Thyroid gland (tissue), 4 donors: ENCODE measurements around the gene RAET1L. TPM values are rescaled to one million over a fixed set of nuclear protein-coding genes. Genes with fewer than 3 reads are reported as not detected.
A peak's percentile ranks its signal among the peaks of the same experiment; 100 is the strongest.

Experiments
- DNase-seq, 2 donors: peaks; one replicate each; pipeline ENCODE4 v3.0.0-alpha.2; 2019
- H3K27ac ChIP-seq, 3 donors: fragments of 200-600 bp; sonication (generic); 1 replicate in 2 of 3; 2 replicates in 1 of 3; pipeline ENCODE4 v1.5.1; 2016 to 2019; ENCODE audit warnings: mild to moderate bottlenecking in 1 of 3, moderate library complexity in 1 of 3
- H3K27me3 ChIP-seq: fragments of 200-600 bp; sonication (generic); one replicate; pipeline ENCODE4 v1.5.1; 2019
- H3K36me3 ChIP-seq, 2 donors: fragments of 200-600 bp; sonication (generic); one replicate each; pipeline ENCODE4 v1.5.1; 2016 to 2019
- H3K4me1 ChIP-seq, 2 donors: fragments of 200-600 bp; sonication (generic); one replicate each; pipeline ENCODE4 v1.5.1; 2017 to 2019
- H3K4me3 ChIP-seq, 3 donors: fragments of 200-600 bp; sonication (generic); replicated peaks in 1 of 3; 1 replicate in 2 of 3; 2 replicates in 1 of 3; pipeline ENCODE4 v1.5.1; 2016; ENCODE audit warnings: mild to moderate bottlenecking in 1 of 3
- H3K9me3 ChIP-seq: fragments of 200-600 bp; sonication (generic); one replicate; pipeline ENCODE4 v1.5.1; 2017
- POLR2A ChIP-seq, 2 donors: fragments of 450-650 bp; IDR thresholded peaks; one replicate each; pipeline ENCODE4 v1.6.1; 2017; ENCODE audit warnings: antibody characterized with exemption in 2 of 2, mild to moderate bottlenecking in 2 of 2, moderate library complexity in 1 of 2
- WGBS, 2 donors: methylation state at CpG; one replicate each; pipeline ENCODE4 v1.1.5; 2017; 5-methylcytosine and 5-hydroxymethylcytosine counted together
- intact Hi-C: fragments of 100-400 bp; cut with DNase I; formaldehyde crosslinking; loops from one replicate; pipeline ENCODE4 v1.15.1; 2023
- total RNA-seq, 4 donors: library from RNA; depleted of rRNA; stranded (reverse); fragments of >200 nt; gene quantifications; one replicate each; pipeline ENCODE4 v1.2.3, GENCODE V29; 2016
- TF ChIP-seq, protein P1 (sequence below), 6 experiments: fragments of 200-600 bp in 3 of 6; fragments of 450-650 bp in 3 of 6; sonication (generic) in 3 of 6; IDR thresholded peaks; one replicate each; pipeline ENCODE4 v1.5.1; 2016 to 2019; ENCODE audit warnings: antibody characterized with exemption in 6 of 6, mild to moderate bottlenecking in 2 of 6, inconsistent platforms in 1 of 6, moderate library complexity in 1 of 6

RAET1L gene
- total RNA-seq, 4 donors from 2014 or later, result not detected

DNA sequence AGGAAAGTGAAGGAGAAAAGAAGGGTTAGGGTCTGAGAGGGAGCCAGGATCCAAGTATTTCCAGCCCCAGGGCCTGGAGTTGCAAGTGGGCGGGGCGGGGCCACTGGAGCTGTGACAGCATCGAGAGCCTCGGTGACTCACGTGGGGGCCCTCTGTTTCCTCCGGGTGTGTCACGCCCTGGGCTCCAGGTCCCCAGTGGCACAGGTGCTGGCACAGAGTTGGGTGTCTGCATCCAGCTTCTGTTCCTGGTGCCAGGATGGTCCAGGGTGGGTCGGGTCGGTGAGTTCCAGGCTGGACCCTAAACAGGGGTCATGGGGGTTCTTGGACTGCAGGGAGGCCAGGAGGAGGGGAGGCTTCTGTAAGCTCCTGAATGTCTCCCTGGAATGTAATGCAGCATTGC lies 16.7 kb downstream of the RAET1L start:
- no peak for TF ChIP-seq POLR2A (IDR thresholded peaks at IDR 0.05)
- TF ChIP-seq, protein P1, sequence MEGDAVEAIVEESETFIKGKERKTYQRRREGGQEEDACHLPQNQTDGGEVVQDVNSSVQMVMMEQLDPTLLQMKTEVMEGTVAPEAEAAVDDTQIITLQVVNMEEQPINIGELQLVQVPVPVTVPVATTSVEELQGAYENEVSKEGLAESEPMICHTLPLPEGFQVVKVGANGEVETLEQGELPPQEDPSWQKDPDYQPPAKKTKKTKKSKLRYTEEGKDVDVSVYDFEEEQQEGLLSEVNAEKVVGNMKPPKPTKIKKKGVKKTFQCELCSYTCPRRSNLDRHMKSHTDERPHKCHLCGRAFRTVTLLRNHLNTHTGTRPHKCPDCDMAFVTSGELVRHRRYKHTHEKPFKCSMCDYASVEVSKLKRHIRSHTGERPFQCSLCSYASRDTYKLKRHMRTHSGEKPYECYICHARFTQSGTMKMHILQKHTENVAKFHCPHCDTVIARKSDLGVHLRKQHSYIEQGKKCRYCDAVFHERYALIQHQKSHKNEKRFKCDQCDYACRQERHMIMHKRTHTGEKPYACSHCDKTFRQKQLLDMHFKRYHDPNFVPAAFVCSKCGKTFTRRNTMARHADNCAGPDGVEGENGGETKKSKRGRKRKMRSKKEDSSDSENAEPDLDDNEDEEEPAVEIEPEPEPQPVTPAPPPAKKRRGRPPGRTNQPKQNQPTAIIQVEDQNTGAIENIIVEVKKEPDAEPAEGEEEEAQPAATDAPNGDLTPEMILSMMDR (IDR thresholded peaks at IDR 0.05), result no peak
- Histone ChIP-seq H3K27ac (no peak overlapping the region), H3K9me3 (no peaks in the 10 kb centered on the region), H3K4me1 (peaks cover 0 to 6% of the 10 kb centered on the region in 2 donors), H3K27me3 (no peaks in the 10 kb centered on the region), H3K4me3 (no peak overlapping the region), H3K36me3 (no peaks in the 10 kb centered on the region)
- no peak for DNase-seq
- 47 to 59% methylated on average over 9 of the region's 9 CpGs for WGBS, 2 donors
- intact Hi-C loops, result loop anchor here (10.0 kb wide), 1 partner anchor 164 kb away; no protein-coding TSS in a partner anchor

DNA sequence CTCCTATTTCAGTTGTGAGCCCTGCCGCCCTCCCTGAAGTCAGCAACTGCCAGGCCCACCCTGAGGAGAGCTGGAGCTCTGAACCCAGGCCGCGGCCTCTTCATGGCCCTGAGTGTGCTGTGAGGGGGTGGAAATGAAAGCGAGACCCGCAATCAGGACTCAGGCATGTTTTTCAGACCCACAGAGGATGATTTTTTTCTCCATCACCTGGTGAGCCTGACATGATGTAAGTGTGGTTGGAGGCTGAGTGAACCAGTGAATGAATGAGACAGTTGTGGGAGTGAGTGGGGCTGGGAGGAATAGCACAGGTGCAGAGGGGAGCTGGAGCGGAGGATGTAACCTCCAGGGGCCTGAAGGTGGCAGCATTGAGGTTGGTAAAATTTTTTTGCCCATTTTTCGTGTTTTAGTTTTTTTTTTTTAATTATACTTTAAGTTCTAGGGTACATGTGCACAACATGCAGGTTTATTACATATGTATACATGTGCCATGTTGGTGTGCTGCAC lies 18.3 kb downstream of the RAET1L start:
- intact Hi-C loops, result loop anchor here (10.0 kb wide), 1 partner anchor 162 kb away; no protein-coding TSS in a partner anchor
- Histone ChIP-seq H3K9me3 (no peaks in the 10 kb centered on the region), H3K4me1 (peaks cover 0 to 6% of the 10 kb centered on the region in 2 donors), H3K27me3 (no peaks in the 10 kb centered on the region), H3K36me3 (no peaks in the 10 kb centered on the region), H3K27ac (no peak overlapping the region), H3K4me3 (no peak overlapping the region)
- no peak for DNase-seq
- 67 to 68% methylated on average over 7 of the region's 7 CpGs for WGBS, 2 donors
- no peak for TF ChIP-seq POLR2A (IDR thresholded peaks at IDR 0.05)
- TF ChIP-seq, protein P1 (IDR thresholded peaks at IDR 0.05), result peak in 3 of 6 experiments; percentile 28 to 55 (median 54)

DNA sequence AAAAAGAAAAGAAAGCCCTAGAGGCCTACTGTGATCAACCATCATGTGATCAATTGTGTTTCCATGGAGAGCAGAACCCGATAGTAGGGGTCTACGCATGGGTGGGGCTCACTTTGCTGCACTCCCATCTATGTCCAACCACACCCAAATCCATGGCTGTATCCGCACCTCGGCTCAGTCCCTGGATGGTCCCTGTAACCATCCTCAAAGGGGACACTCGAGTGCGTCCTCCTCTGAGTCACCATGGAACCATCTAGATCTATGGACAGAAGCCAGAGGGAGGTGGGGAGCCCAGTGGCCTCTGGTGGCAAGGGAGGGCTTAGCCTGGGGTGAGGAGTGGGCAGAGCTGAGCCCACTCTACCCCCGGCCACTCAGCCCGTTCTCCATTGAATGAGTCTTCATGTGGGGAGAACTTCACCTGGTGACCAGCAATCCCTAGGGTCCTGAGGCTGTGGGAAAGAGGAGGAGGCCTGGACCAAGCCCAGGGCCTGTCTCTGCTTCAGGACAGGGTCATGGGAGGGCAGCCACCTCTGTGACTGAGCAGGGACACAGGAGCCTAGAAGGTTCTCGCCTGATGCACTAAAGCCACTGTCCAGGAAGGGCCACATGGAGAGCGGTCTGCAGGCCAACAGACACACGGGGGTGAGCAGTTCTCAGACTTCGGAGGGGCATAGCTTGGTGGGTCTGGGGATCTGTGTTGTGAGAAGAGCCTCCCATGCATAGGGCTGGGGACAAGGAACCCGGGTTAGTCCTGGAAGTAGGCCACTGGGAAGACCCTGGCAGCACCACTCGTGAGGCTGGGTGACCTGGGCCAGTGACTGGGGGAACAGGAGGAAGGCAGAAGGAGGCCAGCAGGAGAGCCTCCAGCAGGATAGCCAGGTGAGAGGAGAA lies 19.3 kb downstream of the RAET1L start:
- TF ChIP-seq POLR2A (IDR thresholded peaks at IDR 0.05), result no peak
- TF ChIP-seq, protein P1 (IDR thresholded peaks at IDR 0.05), result no peak
- Histone ChIP-seq H3K27ac (no peak overlapping the region), H3K4me1 (peaks cover 0 to 6% of the 10 kb centered on the region in 2 donors), H3K9me3 (no peaks in the 10 kb centered on the region), H3K4me3 (peak overlapping the region in 2 of 3 donors; percentile 2 to 39), H3K36me3 (no peaks in the 10 kb centered on the region), H3K27me3 (no peaks in the 10 kb centered on the region)
- intact Hi-C loops, result loop anchor here (10.0 kb wide), 1 partner anchor 161 kb away; no protein-coding TSS in a partner anchor
- WGBS, 2 donors, result 77 to 80% methylated on average over 13 to 14 of the region's 14 CpGs
- no peak for DNase-seq

GRCh38 chr6:150004783-150005717 lies 20.3 kb downstream of the RAET1L start:
- Histone ChIP-seq H3K27me3 (no peaks in the 10 kb centered on the region), H3K9me3 (no peaks in the 10 kb centered on the region), H3K4me3 (peak overlapping the region in 2 of 3 donors; percentile 23 to 39), H3K4me1 (peaks cover 0 to 6% of the 10 kb centered on the region in 2 donors), H3K36me3 (no peaks in the 10 kb centered on the region), H3K27ac (no peak overlapping the region)
- WGBS, 2 donors, result 1% methylated on average over 28 to 64 of the region's 79 CpGs
- TF ChIP-seq, protein P1 (IDR thresholded peaks at IDR 0.05), result no peak
- no peak for TF ChIP-seq POLR2A (IDR thresholded peaks at IDR 0.05)
- DNase-seq, result peak; percentile 95 to 96
- intact Hi-C loops, result loop anchor here (10.0 kb wide), 1 partner anchor 160 kb away; no protein-coding TSS in a partner anchor
